GM12878 (cell line): ENCODE results near the gene PTPRU. TPM values are rescaled to one million over a fixed set of nuclear protein-coding genes. Genes with fewer than 3 reads are reported as not detected.

Source experiments
- ATAC-seq: fragments of 200-7000 bp; cut with Tn5 transposase; 3 replicates; pipeline ENCODE4 v1.9.1; 2020; ENCODE audit warnings: mild to moderate bottlenecking, moderate library complexity
- BruUV-seq: library from RNA; stranded (reverse); fragments of 400-500 nt; replicated peaks from 2 replicates; lab custom pipeline; 2021; lab: Mats Ljungman, UMichigan
- CTCF ChIA-PET: fragments of 300-600 bp; sonication (Branson Sonifier 250); formaldehyde crosslinking; extraction: SDS; loops from one replicate; lab custom pipeline; 2021; ENCODE audit warnings: inconsistent platforms; lab: Yijun Ruan, JAX
- POLR2A ChIA-PET: fragments of 350-600 bp; formaldehyde crosslinking; extraction: SDS; loops from one replicate; lab custom pipeline; 2021; ENCODE audit warnings: inconsistent platforms; lab: Charles Lee
- RAD21 ChIA-PET: fragments of 300-600 bp; sonication (Branson Sonifier 250); formaldehyde crosslinking; loops from one replicate; lab custom pipeline; 2023; ENCODE audit warnings: antibody characterized with exemption; ENCODE audit not compliant: unreplicated experiment; lab: Charles Lee
- SMC1A ChIA-PET: fragments of 300-600 bp; sonication (Branson Sonifier 250); formaldehyde crosslinking; loops from one replicate; lab custom pipeline; 2023; ENCODE audit not compliant: unreplicated experiment, uncharacterized antibody; lab: Charles Lee
- DNase-seq: peaks from one replicate; pipeline ENCODE4 v3.0.0-alpha.2; 2011; ENCODE audit warnings: low read depth, low spot score
- FAIRE-seq: peaks from 3 replicates; lab custom pipeline; 2011; peaks lifted over from hg19 to GRCh38; lab: Jason Lieb, UNC
- H2AFZ ChIP-seq: 2 replicates; pipeline ENCODE4 v1.6.0; 2011; ENCODE audit warnings: low read depth, low read length, control low read depth; ENCODE audit not compliant: control insufficient read depth
- H3K27ac ChIP-seq: 2 replicates; pipeline ENCODE4 v1.5.1; 2011; ENCODE audit warnings: control low read depth; ENCODE audit not compliant: control insufficient read depth, insufficient read depth
- H3K27me3 ChIP-seq, 2 experiments: replicated peaks in 1 of 2; 2 replicates each; pipeline versions ENCODE4 v1.6.0 to v1.6.1; 2011; ENCODE audit warnings: low read length in 1 of 2; ENCODE audit not compliant: control insufficient read depth in 2 of 2, insufficient read depth in 2 of 2
- H3K36me3 ChIP-seq, 2 experiments: 2 replicates each; pipeline ENCODE4 v1.5.1; 2011; ENCODE audit warnings: low read length in 1 of 2; ENCODE audit not compliant: control insufficient read depth in 2 of 2, insufficient read depth in 2 of 2
- H3K4me1 ChIP-seq: 2 replicates; pipeline ENCODE4 v1.6.1; 2011; ENCODE audit warnings: mild to moderate bottlenecking, low read length, moderate library complexity, mixed read lengths; ENCODE audit not compliant: control insufficient read depth, insufficient read depth
- H3K4me2 ChIP-seq: 2 replicates; pipeline ENCODE4 v1.6.0; 2011; ENCODE audit warnings: control low read depth; ENCODE audit not compliant: control insufficient read depth, insufficient read depth
- H3K4me3 ChIP-seq: fragments of 200-600 bp; sonication (generic); 2 replicates; pipeline ENCODE4 v1.5.1; 2016
- H3K79me2 ChIP-seq: 2 replicates; pipeline ENCODE4 v1.6.0; 2011; ENCODE audit warnings: low read length; ENCODE audit not compliant: control insufficient read depth, insufficient read depth
- H3K9ac ChIP-seq: 2 replicates; pipeline ENCODE4 v1.8.0; 2011; ENCODE audit warnings: low read length, control low read depth, mixed read lengths; ENCODE audit not compliant: control insufficient read depth, insufficient read depth
- H3K9me3 ChIP-seq: replicated peaks from 3 replicates; pipeline ENCODE4 v1.5.1; 2011; ENCODE audit warnings: mild to moderate bottlenecking, low read length; ENCODE audit not compliant: control insufficient read depth, insufficient read depth
- H4K20me1 ChIP-seq: 2 replicates; pipeline ENCODE4 v1.6.0; 2011; ENCODE audit not compliant: control insufficient read depth, insufficient read depth
- CBX5 ChIP-seq: sonication (generic); IDR thresholded peaks from 2 replicates; pipeline ENCODE4 v1.6.1; 2016; ENCODE audit warnings: low read depth, moderate library complexity, mild to moderate bottlenecking, inconsistent platforms
- CHD4 ChIP-seq: fragments of 200-600 bp; sonication (generic); IDR thresholded peaks from 2 replicates; pipeline ENCODE4 v1.6.1; 2016; ENCODE audit warnings: mild to moderate bottlenecking
- JUND ChIP-seq: IDR thresholded peaks from 2 replicates; pipeline ENCODE4 v1.6.1; 2012; ENCODE audit warnings: low read depth, mild to moderate bottlenecking, low read length, improper control_type of control experiment, moderate library complexity
- PAX8 ChIP-seq: fragments of 450-650 bp; IDR thresholded peaks from 2 replicates; pipeline ENCODE4 v1.6.1; 2017; ENCODE audit warnings: mild to moderate bottlenecking, moderate library complexity
- PKNOX1 ChIP-seq: fragments of 450-650 bp; IDR thresholded peaks from 2 replicates; pipeline ENCODE4 v1.6.1; 2016; ENCODE audit warnings: mild to moderate bottlenecking
- SMAD1 ChIP-seq: fragments of 450-650 bp; IDR thresholded peaks from 2 replicates; pipeline ENCODE4 v1.6.1; 2018; ENCODE audit warnings: mild to moderate bottlenecking, low read depth; ENCODE audit not compliant: partially characterized antibody
- SP1 ChIP-seq: IDR thresholded peaks from one replicate; pipeline ENCODE4 v1.6.1; 2011; ENCODE audit warnings: low read depth, low read length
- ZNF592 ChIP-seq: fragments of 450-650 bp; IDR thresholded peaks from 2 replicates; pipeline ENCODE4 v1.6.1; 2017; ENCODE audit warnings: mild to moderate bottlenecking, moderate library complexity
- WGBS: methylation state at CpG from one replicate; pipeline ENCODE4 v1.1.6; 2016; ENCODE audit warnings: low lambda C conversion rate; ENCODE audit not compliant: insufficient replicate concordance, insufficient coverage; ENCODE audit errors: missing lambda C conversion rate; 5-methylcytosine and 5-hydroxymethylcytosine counted together
- in situ Hi-C: fragments of 300-500 bp; cut with MboI; formaldehyde crosslinking; loops from 9 replicates; pipeline ENCODE4 v1.14.3; 2018; ENCODE audit warnings: mixed read lengths
- intact Hi-C: fragments of 100-400 bp; cut with micrococcal nuclease; formaldehyde crosslinking; loops from one replicate; pipeline ENCODE4 v1.14.2; 2022; ENCODE audit not compliant: unreplicated experiment
- polyA plus RNA-seq, 11 experiments: library from polyadenylated mRNA; depleted of rRNA in 4 of 11; unstranded in 6 of 11; stranded (reverse) in 5 of 11; fragments of >200 nt; fragmentation: Nextera tagmentation in 4 of 11; fragmentation: Illumina TruSeq in 1 of 11; extraction: Ambion mirVana in 4 of 11; extraction: Trizol in 1 of 11; gene quantifications; 1 replicate in 1 of 11; 2 replicates in 10 of 11; pipeline versions ENCODE4 v1.2.1 to v1.2.3, GENCODE V29; 2011 to 2016; ENCODE audit warnings: inconsistent platforms in 2 of 11, missing spikeins in 2 of 11, low read depth in 1 of 11
- total RNA-seq, 4 experiments: library from RNA; depleted of rRNA in 3 of 4; stranded (reverse); fragments of >200 nt in 3 of 4; fragmentation: Illumina TruSeq in 1 of 4; extraction: Trizol in 1 of 4; gene quantifications; 2 replicates each; pipeline versions ENCODE4 v1.2.1 to v1.2.3, GENCODE V29; 2013 to 2021
- TF ChIP-seq, protein P1 (sequence below): fragments of 450-650 bp; formaldehyde crosslinking; IDR thresholded peaks from 2 replicates; pipeline ENCODE4 v1.4.0; 2022; ENCODE audit warnings: mild to moderate bottlenecking, moderate library complexity
- TF ChIP-seq, protein P2 (sequence below): fragments of 450-650 bp; formaldehyde crosslinking; IDR thresholded peaks from 2 replicates; pipeline ENCODE4 v1.4.0; 2020; ENCODE audit warnings: mild to moderate bottlenecking, moderate library complexity

PTPRU gene
- total and polyA plus RNA-seq, 10 of the 15 experiments (the other 5 are each of a cell fraction or from before 2014, with no cell fraction given): 0.04 to 2.5 (median 0.73) TPM

- TF ChIP-seq ZNF592 (no peak), SMAD1 (no peak), PKNOX1 (no peak), CHD4 (no peak), CBX5 (no peak)
- TF ChIP-seq, all 136 proteins: peak for 0
These were observed 50.0 kb downstream of the PTPRU start (continued) for GRCh38 chr1:29286194-29286767.

DNA sequence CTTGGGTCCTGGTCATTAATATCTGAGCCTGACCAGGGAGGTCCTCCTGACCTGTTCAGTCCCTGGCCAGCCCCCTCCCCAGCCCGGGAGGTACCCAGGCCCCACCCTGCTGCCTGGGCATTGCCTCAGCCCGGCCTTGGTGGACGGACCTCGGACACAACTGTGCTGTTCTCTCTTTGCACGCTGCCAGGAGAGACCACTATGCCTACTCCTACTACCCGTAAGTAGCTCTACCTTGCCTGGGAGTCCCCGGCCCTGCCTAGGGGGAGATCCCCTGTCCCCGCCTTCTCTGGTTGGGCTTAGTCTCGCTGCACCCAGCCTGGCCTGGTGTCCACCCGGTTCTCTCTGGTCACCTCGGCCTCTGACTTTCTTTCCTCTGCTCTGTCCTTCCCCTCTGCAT, 53.2 kb downstream of the PTPRU start:
- no peak for FAIRE-seq
- CTCF ChIA-PET: no interaction called here
- TF ChIP-seq JUND (no peak), PAX8 (no peak), SP1 (no peak)
- TF ChIP-seq, protein P1, sequence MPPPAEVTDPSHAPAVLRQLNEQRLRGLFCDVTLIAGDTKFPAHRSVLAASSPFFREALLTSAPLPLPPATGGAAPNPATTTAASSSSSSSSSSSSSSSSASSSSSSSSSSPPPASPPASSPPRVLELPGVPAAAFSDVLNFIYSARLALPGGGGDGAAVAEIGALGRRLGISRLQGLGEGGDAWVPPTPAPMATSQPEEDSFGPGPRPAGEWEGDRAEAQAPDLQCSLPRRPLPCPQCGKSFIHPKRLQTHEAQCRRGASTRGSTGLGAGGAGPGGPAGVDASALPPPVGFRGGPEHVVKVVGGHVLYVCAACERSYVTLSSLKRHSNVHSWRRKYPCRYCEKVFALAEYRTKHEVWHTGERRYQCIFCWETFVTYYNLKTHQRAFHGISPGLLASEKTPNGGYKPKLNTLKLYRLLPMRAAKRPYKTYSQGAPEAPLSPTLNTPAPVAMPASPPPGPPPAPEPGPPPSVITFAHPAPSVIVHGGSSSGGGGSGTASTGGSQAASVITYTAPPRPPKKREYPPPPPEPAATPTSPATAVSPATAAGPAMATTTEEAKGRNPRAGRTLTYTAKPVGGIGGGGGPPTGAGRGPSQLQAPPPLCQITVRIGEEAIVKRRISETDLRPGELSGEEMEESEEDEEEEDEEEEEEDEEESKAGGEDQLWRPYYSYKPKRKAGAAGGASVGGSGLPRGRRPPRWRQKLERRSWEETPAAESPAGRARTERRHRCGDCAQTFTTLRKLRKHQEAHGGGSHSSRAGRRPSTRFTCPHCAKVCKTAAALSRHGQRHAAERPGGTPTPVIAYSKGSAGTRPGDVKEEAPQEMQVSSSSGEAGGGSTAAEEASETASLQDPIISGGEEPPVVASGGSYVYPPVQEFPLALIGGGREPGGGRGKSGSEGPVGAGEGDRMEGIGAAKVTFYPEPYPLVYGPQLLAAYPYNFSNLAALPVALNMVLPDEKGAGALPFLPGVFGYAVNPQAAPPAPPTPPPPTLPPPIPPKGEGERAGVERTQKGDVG (CRISPR knock-in tag): no peak
- TF ChIP-seq, protein P2, sequence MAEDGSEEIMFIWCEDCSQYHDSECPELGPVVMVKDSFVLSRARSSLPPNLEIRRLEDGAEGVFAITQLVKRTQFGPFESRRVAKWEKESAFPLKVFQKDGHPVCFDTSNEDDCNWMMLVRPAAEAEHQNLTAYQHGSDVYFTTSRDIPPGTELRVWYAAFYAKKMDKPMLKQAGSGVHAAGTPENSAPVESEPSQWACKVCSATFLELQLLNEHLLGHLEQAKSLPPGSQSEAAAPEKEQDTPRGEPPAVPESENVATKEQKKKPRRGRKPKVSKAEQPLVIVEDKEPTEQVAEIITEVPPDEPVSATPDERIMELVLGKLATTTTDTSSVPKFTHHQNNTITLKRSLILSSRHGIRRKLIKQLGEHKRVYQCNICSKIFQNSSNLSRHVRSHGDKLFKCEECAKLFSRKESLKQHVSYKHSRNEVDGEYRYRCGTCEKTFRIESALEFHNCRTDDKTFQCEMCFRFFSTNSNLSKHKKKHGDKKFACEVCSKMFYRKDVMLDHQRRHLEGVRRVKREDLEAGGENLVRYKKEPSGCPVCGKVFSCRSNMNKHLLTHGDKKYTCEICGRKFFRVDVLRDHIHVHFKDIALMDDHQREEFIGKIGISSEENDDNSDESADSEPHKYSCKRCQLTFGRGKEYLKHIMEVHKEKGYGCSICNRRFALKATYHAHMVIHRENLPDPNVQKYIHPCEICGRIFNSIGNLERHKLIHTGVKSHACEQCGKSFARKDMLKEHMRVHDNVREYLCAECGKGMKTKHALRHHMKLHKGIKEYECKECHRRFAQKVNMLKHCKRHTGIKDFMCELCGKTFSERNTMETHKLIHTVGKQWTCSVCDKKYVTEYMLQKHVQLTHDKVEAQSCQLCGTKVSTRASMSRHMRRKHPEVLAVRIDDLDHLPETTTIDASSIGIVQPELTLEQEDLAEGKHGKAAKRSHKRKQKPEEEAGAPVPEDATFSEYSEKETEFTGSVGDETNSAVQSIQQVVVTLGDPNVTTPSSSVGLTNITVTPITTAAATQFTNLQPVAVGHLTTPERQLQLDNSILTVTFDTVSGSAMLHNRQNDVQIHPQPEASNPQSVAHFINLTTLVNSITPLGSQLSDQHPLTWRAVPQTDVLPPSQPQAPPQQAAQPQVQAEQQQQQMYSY (CRISPR knock-in tag): no peak

More for the DNA sequence above, 53.2 kb downstream of the PTPRU start:
- no peaks in the 10 kb centered on the region for H4K20me1 ChIP-seq
- ChIA-PET RAD21 (no interaction called here), POLR2A (no interaction called here), SMC1A (no interaction called here)
- DNase-seq (no peak), ATAC-seq (peak; percentile 27; the same call in 1 of the 3 replicates)
- H3K36me3 ChIP-seq: no peaks in the 10 kb centered on the region
- no peak overlapping the region for H2AFZ ChIP-seq
- 15% methylated on average over 11 of the region's 11 CpGs for WGBS
- intact Hi-C loops: no loop called here
- H3K27ac ChIP-seq: no peak overlapping the region
- no peaks in the 10 kb centered on the region for H3K79me2 ChIP-seq
- H3K4me3 ChIP-seq: no peak overlapping the region
- no peak overlapping the region for H3K9ac ChIP-seq
- H3K27me3 ChIP-seq: no peaks in the 10 kb centered on the region; a peak in 2 of 4 replicates
- no TSS peak for BruUV-seq
- no peak overlapping the region for H3K4me2 ChIP-seq
- in situ Hi-C loops: no loop called here
- no peaks in the 10 kb centered on the region; the same call in 2 of the 3 replicates for H3K9me3 ChIP-seq
- no peaks in the 10 kb centered on the region for H3K4me1 ChIP-seq
